HepG2 (cell line): ENCODE results near the gene RABGAP1.

Experiments used
- CERS6 ChIP-seq: sonication (generic); formaldehyde crosslinking; IDR thresholded peaks from 2 replicates; pipeline ENCODE4 v1.5.0; 2020; ENCODE audit warnings: missing genetic modification reagents
- POLR2A ChIP-seq, 2 experiments: IDR thresholded peaks; 2 replicates each; pipeline ENCODE4 v1.6.1; 2011; ENCODE audit warnings: low read depth in 2 of 2, low read length in 2 of 2, mild to moderate bottlenecking in 1 of 2, moderate library complexity in 1 of 2; ENCODE audit not compliant: insufficient read depth in 1 of 2
- REST ChIP-seq, 2 experiments: IDR thresholded peaks; 2 replicates each; pipeline ENCODE4 v1.6.1; 2011 to 2012; ENCODE audit warnings: low read length in 2 of 2, borderline replicate concordance in 1 of 2, low read depth in 1 of 2, mild to moderate bottlenecking in 1 of 2, moderate library complexity in 1 of 2

GRCh38 chr9:122900791-122901190, 40.0 kb upstream of the RABGAP1 start:
- TF ChIP-seq REST (IDR thresholded peaks at IDR 0.05; ENCODE audit: borderline replicate concordance in 1 of 2, low read depth in 1 of 2, low read length in 2 of 2) (no peak), CERS6 (no peak), POLR2A (IDR thresholded peaks at IDR 0.05; ENCODE audit: insufficient read depth in 1 of 2, low read depth in 2 of 2, low read length in 2 of 2) (no peak)
